ENCODE measurements around the gene COL16A1. TPM values are rescaled to one million over a fixed set of nuclear protein-coding genes. Genes with fewer than 3 reads are reported as not detected.

The COL16A1 gene
- total and polyA plus RNA-seq, 3 experiments from 2014 or later = 0.85 TPM; not detected in 2

DNA sequence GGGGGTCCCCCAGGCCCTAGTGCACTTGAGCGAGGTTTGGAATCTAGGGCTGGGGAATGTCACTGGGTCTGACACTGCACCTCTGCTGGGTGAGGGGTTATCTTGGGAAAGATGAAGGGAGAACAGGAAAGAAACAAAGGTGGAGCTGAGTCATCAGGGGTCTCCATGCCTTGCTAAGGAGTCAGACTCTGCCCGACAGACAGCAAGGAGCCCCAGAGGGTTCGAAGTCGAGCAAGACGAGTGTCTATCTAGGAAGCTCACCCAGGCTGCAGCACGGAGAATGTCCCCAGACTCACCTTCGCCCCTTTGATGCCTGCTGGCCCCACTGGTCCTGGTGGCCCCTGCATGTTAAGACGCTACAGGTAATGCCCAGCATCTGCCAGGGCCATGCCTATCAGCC, 18.0 kb downstream of the COL16A1 start:
- Mint-ChIP-seq H3K4me1 (no peaks in the 10 kb centered on the region), H3K36me3 (no peaks in the 10 kb centered on the region), H3K27ac (no peak overlapping the region), H3K9me3 (no peaks in the 10 kb centered on the region), H3K27me3 (peaks cover 9 to 46% of the 10 kb centered on the region in 2 donors), H3K4me3 (no peak overlapping the region)
- no peak overlapping the region for H3K27ac ChIP-seq (ENCODE audit: low read depth, low read length)
- POLR2A ChIA-PET = no interaction called here
- no peaks in the 10 kb centered on the region for H3K9me3 ChIP-seq (ENCODE audit: low read length)
- no peaks in the 10 kb centered on the region for H3K4me1 ChIP-seq (ENCODE audit: insufficient read depth, low read length)
- H3K36me3 ChIP-seq (ENCODE audit: insufficient read depth, low read length) = no peaks in the 10 kb centered on the region
- no peak for DNase-seq
- no peak overlapping the region for H3K4me3 ChIP-seq (ENCODE audit: low read length)
- CTCF ChIA-PET = no interaction called here
- H3K27me3 ChIP-seq (ENCODE audit: insufficient read depth, low read length, poor library complexity, severe bottlenecking) = peaks cover 5% of the 10 kb centered on the region

DNA sequence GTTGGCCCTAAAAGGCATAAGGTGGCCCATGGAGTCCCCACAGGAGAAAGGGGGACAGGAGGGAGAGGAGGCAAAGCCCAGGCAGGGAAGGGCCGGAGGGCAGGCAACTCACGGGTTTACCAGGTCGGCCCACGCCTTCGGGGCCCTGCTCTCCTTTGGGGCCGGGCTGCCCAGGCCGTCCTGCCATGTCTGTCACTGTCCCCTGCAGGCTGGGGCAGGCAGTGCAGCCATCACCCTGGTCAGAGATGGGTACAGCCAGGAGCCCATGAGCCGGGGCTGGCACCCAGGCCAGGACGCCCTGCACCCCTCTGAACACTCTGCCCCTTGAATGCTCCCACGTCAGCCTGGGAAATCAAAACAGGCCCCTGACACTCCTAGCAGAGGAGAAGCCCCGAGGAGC, 19.8 kb downstream of the COL16A1 start:
- H3K27me3 Mint-ChIP-seq = peaks cover 9 to 40% of the 10 kb centered on the region in 2 donors
- H3K27me3 ChIP-seq (ENCODE audit: insufficient read depth, low read length, poor library complexity, severe bottlenecking) = peaks cover 5% of the 10 kb centered on the region
- no peak overlapping the region for H3K4me3 ChIP-seq (ENCODE audit: low read length)
- H3K36me3 Mint-ChIP-seq = no peaks in the 10 kb centered on the region
- H3K9me3 Mint-ChIP-seq = no peaks in the 10 kb centered on the region
- POLR2A ChIA-PET = no interaction called here
- DNase-seq = peak in 1 of 5 donors; percentile 4
- no peak overlapping the region for H3K27ac ChIP-seq (ENCODE audit: low read depth, low read length)
- no peaks in the 10 kb centered on the region for H3K36me3 ChIP-seq (ENCODE audit: insufficient read depth, low read length)
- no peaks in the 10 kb centered on the region for H3K4me1 ChIP-seq (ENCODE audit: insufficient read depth, low read length)
- H3K4me1 Mint-ChIP-seq = no peaks in the 10 kb centered on the region
- no peaks in the 10 kb centered on the region for H3K9me3 ChIP-seq (ENCODE audit: low read length)
- no peak overlapping the region for H3K4me3 Mint-ChIP-seq
- H3K27ac Mint-ChIP-seq = no peak overlapping the region
- CTCF ChIA-PET = no interaction called here

DNA sequence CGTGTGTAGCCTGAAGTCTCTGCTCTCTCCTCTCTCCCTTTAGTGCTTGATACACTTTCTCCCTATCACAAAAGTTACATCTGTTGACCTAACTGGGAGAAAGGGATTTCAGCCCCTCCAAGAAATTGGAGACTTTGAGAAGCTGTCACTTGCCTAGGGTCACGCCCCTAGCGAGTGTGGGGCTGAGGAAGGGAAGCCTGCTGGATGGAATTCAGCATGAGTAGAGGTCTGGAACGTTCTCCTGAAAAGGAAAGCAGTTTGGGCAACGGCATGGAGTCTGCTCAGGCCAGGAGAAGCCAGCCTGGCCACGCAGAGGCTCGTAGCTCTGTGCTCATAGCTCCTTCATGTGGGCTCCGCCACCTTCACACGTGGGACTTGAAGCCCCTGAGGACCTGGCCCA, 22.4 kb downstream of the COL16A1 start:
- Mint-ChIP-seq H3K4me1 (no peaks in the 10 kb centered on the region), H3K27ac (no peak overlapping the region), H3K27me3 (peaks cover 13 to 31% of the 10 kb centered on the region in 2 donors), H3K9me3 (no peaks in the 10 kb centered on the region), H3K36me3 (no peaks in the 10 kb centered on the region), H3K4me3 (no peak overlapping the region)
- CTCF ChIA-PET = no interaction called here
- H3K27me3 ChIP-seq (ENCODE audit: insufficient read depth, low read length, poor library complexity, severe bottlenecking) = peaks cover 5% of the 10 kb centered on the region
- no peak overlapping the region for H3K4me3 ChIP-seq (ENCODE audit: low read length)
- no peak for DNase-seq
- POLR2A ChIA-PET = no interaction called here
- no peaks in the 10 kb centered on the region for H3K9me3 ChIP-seq (ENCODE audit: low read length)
- H3K36me3 ChIP-seq (ENCODE audit: insufficient read depth, low read length) = no peaks in the 10 kb centered on the region
- no peaks in the 10 kb centered on the region for H3K4me1 ChIP-seq (ENCODE audit: insufficient read depth, low read length)
- no peak overlapping the region for H3K27ac ChIP-seq (ENCODE audit: low read depth, low read length)

DNA sequence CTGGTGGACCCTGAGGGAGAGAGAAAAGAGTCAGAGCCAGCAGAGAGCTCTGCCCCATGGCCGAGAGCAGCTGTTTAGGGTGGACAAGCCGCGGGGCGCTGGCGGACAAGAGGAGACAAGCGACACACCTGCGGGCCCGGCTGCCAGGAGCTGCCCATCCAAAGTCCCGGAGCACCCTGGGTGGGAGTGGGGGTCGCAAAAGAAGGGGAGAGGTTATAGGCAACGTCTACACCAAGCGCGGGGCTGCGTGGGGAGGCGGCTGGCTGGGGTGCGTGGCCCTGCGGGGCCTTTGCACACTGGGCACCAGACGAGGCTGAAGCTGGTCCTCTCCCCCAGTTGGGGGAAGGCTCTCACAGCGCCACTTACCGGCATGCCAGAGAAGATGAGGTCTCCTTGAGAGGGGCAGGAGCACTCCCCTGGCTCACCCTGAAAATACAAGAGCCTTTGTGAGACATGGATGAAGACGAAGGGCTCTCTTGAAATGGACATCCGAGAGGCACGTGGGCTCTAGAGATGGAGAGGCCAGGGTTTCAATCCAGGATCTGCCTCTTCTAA, 24.1 kb downstream of the COL16A1 start:
- Histone ChIP-seq H3K36me3 (ENCODE audit: insufficient read depth, low read length) (no peaks in the 10 kb centered on the region), H3K9me3 (ENCODE audit: low read length) (no peaks in the 10 kb centered on the region), H3K4me1 (ENCODE audit: insufficient read depth, low read length) (no peaks in the 10 kb centered on the region), H3K27ac (ENCODE audit: low read depth, low read length) (no peak overlapping the region), H3K27me3 (ENCODE audit: insufficient read depth, low read length, poor library complexity, severe bottlenecking) (peaks cover under 1% of the 10 kb centered on the region), H3K4me3 (ENCODE audit: low read length) (no peak overlapping the region)
- Mint-ChIP-seq H3K36me3 (no peaks in the 10 kb centered on the region), H3K4me3 (no peak overlapping the region), H3K27ac (no peak overlapping the region), H3K9me3 (no peaks in the 10 kb centered on the region), H3K4me1 (no peaks in the 10 kb centered on the region), H3K27me3 (peaks cover 10 to 18% of the 10 kb centered on the region in 2 donors)
- DNase-seq = no peak
- CTCF ChIA-PET = interaction anchor here (2.0 kb wide), 2 partner anchors 15 to 109 kb away, joined by 4 to 8 read pairs; no protein-coding TSS in a partner anchor
- POLR2A ChIA-PET = no interaction called here

DNA sequence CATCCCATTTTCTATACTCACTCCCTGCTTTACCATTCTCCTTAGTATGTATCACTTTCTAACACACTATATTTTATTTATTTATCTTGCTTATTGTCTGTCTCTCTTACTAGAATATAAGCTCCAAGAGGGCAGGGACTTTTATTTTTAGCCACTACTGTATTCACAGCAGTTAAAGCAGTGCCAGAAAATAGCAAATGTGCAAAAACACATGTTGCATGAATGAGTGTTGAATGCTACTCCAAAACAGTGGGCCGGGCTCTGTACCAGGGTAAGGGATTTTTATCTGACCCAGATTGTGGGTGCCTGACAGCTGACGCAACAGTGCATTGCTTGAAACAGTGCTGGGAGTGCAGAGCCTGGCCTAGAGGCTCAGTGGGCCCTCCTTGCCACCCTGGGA, 24.7 kb downstream of the COL16A1 start:
- Histone ChIP-seq H3K4me3 (ENCODE audit: low read length) (no peak overlapping the region), H3K36me3 (ENCODE audit: insufficient read depth, low read length) (no peaks in the 10 kb centered on the region), H3K27me3 (ENCODE audit: insufficient read depth, low read length, poor library complexity, severe bottlenecking) (no peaks in the 10 kb centered on the region), H3K4me1 (ENCODE audit: insufficient read depth, low read length) (no peaks in the 10 kb centered on the region), H3K27ac (ENCODE audit: low read depth, low read length) (no peak overlapping the region), H3K9me3 (ENCODE audit: low read length) (no peaks in the 10 kb centered on the region)
- ChIA-PET POLR2A (no interaction called here), CTCF (interaction anchor here (2.0 kb wide), 2 partner anchors 15 to 110 kb away, joined by 4 to 8 read pairs; no protein-coding TSS in a partner anchor)
- H3K9me3 Mint-ChIP-seq = no peaks in the 10 kb centered on the region
- H3K27ac Mint-ChIP-seq = no peak overlapping the region
- no peak for DNase-seq
- no peaks in the 10 kb centered on the region for H3K36me3 Mint-ChIP-seq
- H3K27me3 Mint-ChIP-seq = peaks cover 8 to 16% of the 10 kb centered on the region in 2 donors
- H3K4me1 Mint-ChIP-seq = no peaks in the 10 kb centered on the region
- H3K4me3 Mint-ChIP-seq = no peak overlapping the region

DNA sequence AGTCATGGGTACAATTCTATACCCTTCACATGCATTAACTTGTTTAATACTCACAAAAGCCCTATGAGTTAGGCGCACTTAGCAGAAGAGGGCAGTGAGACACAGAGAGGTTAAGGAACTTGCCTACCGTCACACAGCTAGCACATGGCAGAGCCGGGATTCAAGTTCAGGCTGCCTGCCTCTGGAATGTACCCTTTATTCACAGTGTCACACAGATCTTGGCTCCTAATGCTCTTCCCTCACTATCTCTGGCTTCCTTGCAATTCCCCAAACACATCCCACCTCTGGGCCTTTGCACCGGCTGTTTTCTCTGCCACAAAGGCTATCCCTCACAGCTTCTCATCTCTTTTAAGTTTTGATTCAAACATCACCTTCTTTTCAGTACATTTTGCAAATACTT, 25.1 kb downstream of the COL16A1 start:
- Histone ChIP-seq H3K27me3 (ENCODE audit: insufficient read depth, low read length, poor library complexity, severe bottlenecking) (no peaks in the 10 kb centered on the region), H3K9me3 (ENCODE audit: low read length) (no peaks in the 10 kb centered on the region), H3K4me1 (ENCODE audit: insufficient read depth, low read length) (no peaks in the 10 kb centered on the region), H3K27ac (ENCODE audit: low read depth, low read length) (no peak overlapping the region), H3K4me3 (ENCODE audit: low read length) (no peak overlapping the region), H3K36me3 (ENCODE audit: insufficient read depth, low read length) (no peaks in the 10 kb centered on the region)
- Mint-ChIP-seq H3K4me3 (no peak overlapping the region), H3K27me3 (peaks cover 8 to 16% of the 10 kb centered on the region in 2 donors), H3K27ac (no peak overlapping the region), H3K9me3 (no peaks in the 10 kb centered on the region), H3K36me3 (no peaks in the 10 kb centered on the region), H3K4me1 (no peaks in the 10 kb centered on the region)
- DNase-seq = no peak
- CTCF ChIA-PET = interaction anchor here (2.0 kb wide), 1 partner anchor 14 kb away, joined by 4 read pairs; no protein-coding TSS in a partner anchor
- POLR2A ChIA-PET = no interaction called here

DNA sequence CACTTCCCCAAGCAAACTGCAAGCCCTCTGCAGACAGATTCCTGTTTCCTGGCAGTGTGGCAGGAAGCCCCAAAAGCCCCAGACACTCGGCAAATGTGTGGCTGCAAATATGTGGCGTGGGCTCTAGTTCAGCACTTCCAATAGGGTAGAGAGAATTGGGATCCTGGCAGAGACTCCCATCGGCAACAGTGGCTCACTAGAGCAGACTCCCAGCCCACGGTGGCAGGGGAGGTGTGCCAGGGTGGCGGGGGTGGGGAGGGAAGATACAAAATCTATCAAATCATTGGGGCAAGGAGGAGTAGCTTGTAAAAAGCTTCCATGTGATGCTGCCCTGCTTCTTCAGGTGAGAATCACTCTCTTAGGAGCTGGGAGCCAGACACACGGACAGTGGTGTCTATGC, 25.9 kb downstream of the COL16A1 start:
- Histone ChIP-seq H3K9me3 (ENCODE audit: low read length) (no peaks in the 10 kb centered on the region), H3K36me3 (ENCODE audit: insufficient read depth, low read length) (no peaks in the 10 kb centered on the region), H3K27me3 (ENCODE audit: insufficient read depth, low read length, poor library complexity, severe bottlenecking) (no peaks in the 10 kb centered on the region), H3K27ac (ENCODE audit: low read depth, low read length) (no peak overlapping the region), H3K4me1 (ENCODE audit: insufficient read depth, low read length) (no peaks in the 10 kb centered on the region), H3K4me3 (ENCODE audit: low read length) (no peak overlapping the region)
- ChIA-PET CTCF (no interaction called here), POLR2A (no interaction called here)
- no peak for DNase-seq
- Mint-ChIP-seq H3K27ac (no peak overlapping the region), H3K4me3 (no peak overlapping the region), H3K4me1 (no peaks in the 10 kb centered on the region), H3K9me3 (no peaks in the 10 kb centered on the region), H3K27me3 (peaks cover 8 to 16% of the 10 kb centered on the region in 2 donors), H3K36me3 (no peaks in the 10 kb centered on the region)

DNA sequence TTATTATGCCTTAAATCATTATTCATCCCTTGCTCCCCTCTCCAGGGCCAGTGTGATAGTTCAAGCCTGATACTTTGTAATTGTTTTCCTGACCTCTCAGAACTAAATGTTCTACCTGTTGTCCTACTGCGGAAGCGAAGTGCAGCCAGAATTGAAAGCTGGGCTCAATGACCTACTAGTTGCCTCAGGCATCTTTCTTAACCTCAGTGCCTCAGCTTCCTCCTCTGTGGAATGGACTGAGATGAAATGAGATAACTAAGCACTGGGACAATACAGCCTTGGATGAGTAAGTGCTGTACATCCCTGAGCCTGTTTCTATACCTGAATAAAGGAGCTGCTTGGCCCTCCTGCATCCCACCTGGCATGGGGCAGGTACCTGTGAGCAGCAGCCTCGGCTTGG, 26.4 kb downstream of the COL16A1 start:
- Histone ChIP-seq H3K9me3 (ENCODE audit: low read length) (no peaks in the 10 kb centered on the region), H3K36me3 (ENCODE audit: insufficient read depth, low read length) (no peaks in the 10 kb centered on the region), H3K27me3 (ENCODE audit: insufficient read depth, low read length, poor library complexity, severe bottlenecking) (no peaks in the 10 kb centered on the region), H3K27ac (ENCODE audit: low read depth, low read length) (no peak overlapping the region), H3K4me3 (ENCODE audit: low read length) (no peak overlapping the region), H3K4me1 (ENCODE audit: insufficient read depth, low read length) (no peaks in the 10 kb centered on the region)
- CTCF ChIA-PET = no interaction called here
- Mint-ChIP-seq H3K36me3 (no peaks in the 10 kb centered on the region), H3K27me3 (peaks cover 8 to 16% of the 10 kb centered on the region in 2 donors), H3K27ac (no peak overlapping the region), H3K9me3 (no peaks in the 10 kb centered on the region), H3K4me3 (no peak overlapping the region), H3K4me1 (no peaks in the 10 kb centered on the region)
- DNase-seq = no peak
- POLR2A ChIA-PET = no interaction called here

DNA sequence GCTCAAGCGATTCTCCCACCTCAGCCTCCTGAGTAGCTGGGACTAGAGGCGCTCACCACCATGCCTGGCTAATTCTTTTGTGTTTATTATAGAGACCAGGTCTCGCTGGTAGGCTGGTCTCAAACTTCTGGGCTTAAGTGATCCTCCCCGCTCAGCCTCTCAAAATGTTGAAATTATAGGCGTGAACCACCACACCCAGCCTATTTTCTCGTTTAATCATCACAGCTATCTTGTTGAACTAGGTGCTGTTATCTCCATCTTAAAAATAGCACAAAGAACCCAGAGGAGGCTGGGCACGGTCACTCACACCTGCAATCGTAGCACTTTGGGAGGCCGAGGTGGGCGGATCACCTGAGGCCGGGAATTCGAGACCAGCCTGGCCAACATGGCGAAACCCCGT, 28.1 kb downstream of the COL16A1 start:
- H3K9me3 Mint-ChIP-seq = no peaks in the 10 kb centered on the region
- no peak overlapping the region for H3K27ac ChIP-seq (ENCODE audit: low read depth, low read length)
- no peak overlapping the region for H3K27ac Mint-ChIP-seq
- ChIA-PET POLR2A (no interaction called here), CTCF (no interaction called here)
- peaks cover 7 to 14% of the 10 kb centered on the region in 2 donors for H3K27me3 Mint-ChIP-seq
- H3K36me3 Mint-ChIP-seq = no peaks in the 10 kb centered on the region
- DNase-seq = no peak
- no peak overlapping the region for H3K4me3 Mint-ChIP-seq
- no peaks in the 10 kb centered on the region for H3K4me1 ChIP-seq (ENCODE audit: insufficient read depth, low read length)
- H3K4me3 ChIP-seq (ENCODE audit: low read length) = no peak overlapping the region
- H3K4me1 Mint-ChIP-seq = peaks cover 0 to 3% (median 0%) of the 10 kb centered on the region in 3 donors
- H3K36me3 ChIP-seq (ENCODE audit: insufficient read depth, low read length) = no peaks in the 10 kb centered on the region
- no peaks in the 10 kb centered on the region for H3K9me3 ChIP-seq (ENCODE audit: low read length)
- no peaks in the 10 kb centered on the region for H3K27me3 ChIP-seq (ENCODE audit: insufficient read depth, low read length, poor library complexity, severe bottlenecking)

Measured in CD8-positive, alpha-beta memory T cell (primary cell).